Brain microvascular endothelial cell (primary cell): ENCODE measurements around the gene WWOX.

Experiments used
- DNase-seq: peaks from one replicate; pipeline ENCODE4 v3.0.0-alpha.2; 2020
- H3K27ac ChIP-seq: fragments of 250-450 bp; sonication (Bioruptor Pico); 2 replicates; pipeline ENCODE4 v1.5.1; 2020; ENCODE audit warnings: mild to moderate bottlenecking, moderate library complexity
- H3K27me3 ChIP-seq: fragments of 250-450 bp; sonication (Bioruptor Pico); replicated peaks from 2 replicates; pipeline ENCODE4 v1.5.1; 2020; ENCODE audit warnings: mild to moderate bottlenecking
- H3K36me3 ChIP-seq: fragments of 250-450 bp; sonication (Bioruptor Pico); replicated peaks from 2 replicates; pipeline ENCODE4 v1.5.1; 2020; ENCODE audit warnings: mild to moderate bottlenecking
- H3K4me3 ChIP-seq: 2 replicates; pipeline ENCODE4 v1.5.1; 2011; ENCODE audit warnings: low read depth, mild to moderate bottlenecking, control low read depth, low read length, moderate library complexity
- in situ Hi-C: cut with HindIII; loops from 2 replicates; pipeline ENCODE4 v1.10.0; 2017; ENCODE audit warnings: low sequenced_read_pairs, low pct_ligation_motif_present
- TF ChIP-seq, protein P1 (sequence below): IDR thresholded peaks from 2 replicates; pipeline ENCODE4 v1.5.1; 2011; ENCODE audit warnings: low read depth, mild to moderate bottlenecking, moderate library complexity, low read length, control low read depth, inconsistent platforms; ENCODE audit errors: missing control alignments

The WWOX gene

DNA sequence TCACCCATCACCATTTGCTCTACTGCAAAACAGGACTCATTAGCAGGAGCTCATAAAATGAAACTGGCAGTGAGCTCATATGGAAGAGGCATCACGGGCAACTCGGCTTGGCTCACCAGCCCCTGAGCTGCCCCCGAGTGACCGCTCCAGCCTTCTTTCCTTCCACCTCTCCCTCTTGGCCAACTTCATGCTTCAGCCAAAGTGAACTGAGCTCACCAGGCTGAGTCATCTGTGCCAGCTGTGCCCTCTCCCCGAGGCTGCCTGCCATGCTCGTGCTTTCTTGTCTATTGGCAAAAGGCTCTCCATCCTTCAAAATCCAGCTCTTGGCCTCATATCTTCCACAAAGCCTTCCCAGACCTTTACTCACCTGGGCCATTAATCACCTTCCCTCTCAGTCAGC, 391.4 kb downstream of the WWOX start:
- Histone ChIP-seq H3K4me3 (no peak overlapping the region), H3K27me3 (no peaks in the 10 kb centered on the region), H3K36me3 (no peaks in the 10 kb centered on the region), H3K27ac (no peak overlapping the region)
- no peak for DNase-seq
- TF ChIP-seq, protein P1, sequence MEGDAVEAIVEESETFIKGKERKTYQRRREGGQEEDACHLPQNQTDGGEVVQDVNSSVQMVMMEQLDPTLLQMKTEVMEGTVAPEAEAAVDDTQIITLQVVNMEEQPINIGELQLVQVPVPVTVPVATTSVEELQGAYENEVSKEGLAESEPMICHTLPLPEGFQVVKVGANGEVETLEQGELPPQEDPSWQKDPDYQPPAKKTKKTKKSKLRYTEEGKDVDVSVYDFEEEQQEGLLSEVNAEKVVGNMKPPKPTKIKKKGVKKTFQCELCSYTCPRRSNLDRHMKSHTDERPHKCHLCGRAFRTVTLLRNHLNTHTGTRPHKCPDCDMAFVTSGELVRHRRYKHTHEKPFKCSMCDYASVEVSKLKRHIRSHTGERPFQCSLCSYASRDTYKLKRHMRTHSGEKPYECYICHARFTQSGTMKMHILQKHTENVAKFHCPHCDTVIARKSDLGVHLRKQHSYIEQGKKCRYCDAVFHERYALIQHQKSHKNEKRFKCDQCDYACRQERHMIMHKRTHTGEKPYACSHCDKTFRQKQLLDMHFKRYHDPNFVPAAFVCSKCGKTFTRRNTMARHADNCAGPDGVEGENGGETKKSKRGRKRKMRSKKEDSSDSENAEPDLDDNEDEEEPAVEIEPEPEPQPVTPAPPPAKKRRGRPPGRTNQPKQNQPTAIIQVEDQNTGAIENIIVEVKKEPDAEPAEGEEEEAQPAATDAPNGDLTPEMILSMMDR, result no peak
- in situ Hi-C loops, result no loop called here

DNA sequence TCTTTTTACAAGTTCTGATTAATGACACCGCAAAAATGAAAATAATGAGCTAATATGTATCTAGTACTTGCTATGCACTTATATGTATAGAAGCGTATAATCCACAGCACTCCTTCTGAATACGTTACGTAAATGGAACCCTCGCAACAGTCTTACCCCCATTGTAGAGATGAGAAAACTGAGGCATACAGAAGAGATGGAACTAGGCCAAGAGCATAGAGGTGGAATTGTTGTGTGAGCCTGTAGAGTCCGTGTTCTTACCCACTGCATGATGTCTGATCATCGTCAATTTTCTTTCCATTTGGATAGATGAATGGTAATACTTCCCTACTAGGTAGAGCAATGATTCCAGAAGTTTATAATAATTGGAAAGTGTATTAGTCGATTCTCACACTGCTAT, 394.1 kb downstream of the WWOX start:
- no peaks in the 10 kb centered on the region for H3K36me3 ChIP-seq
- no peak for DNase-seq
- H3K27me3 ChIP-seq, result no peaks in the 10 kb centered on the region
- in situ Hi-C loops, result no loop called here
- H3K27ac ChIP-seq, result no peak overlapping the region
- no peak overlapping the region for H3K4me3 ChIP-seq
- TF ChIP-seq, protein P1, result no peak

DNA sequence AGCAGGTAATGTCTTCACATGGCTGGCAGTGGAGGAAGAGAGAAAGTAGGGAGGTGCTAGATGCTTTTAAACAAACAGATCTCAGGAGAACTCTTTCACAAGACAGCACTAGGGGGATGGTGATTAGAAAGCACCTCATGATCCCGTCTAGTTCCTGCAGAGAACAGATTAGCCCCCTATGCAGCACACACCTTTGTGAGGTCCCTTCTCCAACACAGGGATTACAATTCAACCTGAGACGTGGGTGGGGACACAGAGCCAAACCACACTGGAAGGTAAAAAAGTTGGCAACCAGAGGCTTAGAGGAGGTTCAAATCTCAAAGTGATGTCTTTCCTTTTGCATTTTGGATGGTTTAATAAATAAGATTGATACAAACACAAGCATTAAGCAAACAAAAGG, 394.7 kb downstream of the WWOX start:
- Histone ChIP-seq H3K4me3 (no peak overlapping the region), H3K27me3 (no peaks in the 10 kb centered on the region), H3K27ac (no peak overlapping the region), H3K36me3 (no peaks in the 10 kb centered on the region)
- in situ Hi-C loops, result no loop called here
- TF ChIP-seq, protein P1, result no peak
- no peak for DNase-seq

DNA sequence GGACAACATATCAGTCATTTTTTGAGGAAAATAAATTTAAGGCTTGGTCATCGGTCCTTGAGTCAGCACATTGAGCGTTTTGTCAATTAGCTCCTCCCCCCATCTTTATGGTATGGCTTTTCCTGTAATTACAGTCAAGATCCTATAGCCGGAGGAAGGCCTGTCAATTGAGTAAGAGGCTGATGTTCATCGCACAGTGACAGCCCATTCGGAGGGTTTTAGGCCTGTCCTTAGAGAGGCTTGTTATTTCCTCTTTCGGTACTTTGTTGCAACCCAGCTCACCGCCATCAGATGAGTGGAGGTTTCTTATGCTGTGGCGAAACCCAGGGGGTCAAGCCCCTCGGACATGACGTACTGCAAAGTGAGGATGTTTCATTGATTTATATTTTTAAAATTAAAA, 395.2 kb downstream of the WWOX start:
- Histone ChIP-seq H3K4me3 (no peak overlapping the region), H3K27ac (no peak overlapping the region), H3K27me3 (no peaks in the 10 kb centered on the region), H3K36me3 (no peaks in the 10 kb centered on the region)
- TF ChIP-seq, protein P1, result no peak
- DNase-seq, result no peak
- in situ Hi-C loops, result no loop called here

DNA sequence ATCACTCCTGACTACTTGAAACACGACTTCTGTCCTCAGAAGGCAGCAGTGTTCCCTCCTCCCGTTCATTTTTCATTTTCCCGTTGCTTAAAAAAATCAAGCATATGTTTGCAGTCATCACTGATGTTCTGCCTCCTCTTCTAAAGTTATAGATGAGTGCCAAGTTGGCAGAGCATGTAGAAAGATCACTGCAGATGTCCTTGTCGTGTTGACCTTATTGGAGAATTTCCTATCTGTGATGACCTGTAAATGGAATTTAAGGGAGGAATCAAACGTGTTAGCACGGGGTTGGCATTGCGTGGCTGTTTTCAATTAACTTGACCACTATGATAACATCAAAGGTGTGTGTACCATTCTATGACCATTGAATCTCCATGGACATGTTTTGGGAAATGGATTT, 396.7 kb downstream of the WWOX start:
- in situ Hi-C loops, result no loop called here

DNA sequence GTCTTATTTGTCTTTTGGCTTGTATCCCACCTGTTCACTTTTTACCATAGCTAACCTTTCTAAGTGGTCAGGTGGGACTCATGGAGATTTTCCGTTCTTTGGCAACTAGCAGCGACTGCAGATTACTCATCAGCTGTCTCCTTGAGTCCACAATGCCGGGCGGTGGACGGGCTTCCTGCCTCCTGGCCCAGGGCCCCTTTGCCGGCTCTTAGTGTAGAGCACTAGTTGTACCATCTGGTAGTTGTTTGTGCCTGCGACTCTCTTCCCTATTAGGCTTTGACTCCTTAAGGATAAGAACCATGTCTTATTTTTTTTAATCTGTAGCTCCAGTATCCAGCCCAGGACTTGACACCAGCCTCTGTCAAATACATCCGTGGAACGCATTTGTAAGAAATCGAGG, 399.9 kb downstream of the WWOX start:
- no peaks in the 10 kb centered on the region for H3K27me3 ChIP-seq
- no peaks in the 10 kb centered on the region for H3K36me3 ChIP-seq
- H3K4me3 ChIP-seq, result no peak overlapping the region
- in situ Hi-C loops, result no loop called here
- DNase-seq, result no peak
- TF ChIP-seq, protein P1, result no peak
- no peak overlapping the region for H3K27ac ChIP-seq

More for the DNA sequence above, 396.7 kb downstream of the WWOX start:
- TF ChIP-seq, protein P1, result no peak
- no peak for DNase-seq
- Histone ChIP-seq H3K27me3 (no peaks in the 10 kb centered on the region), H3K36me3 (no peaks in the 10 kb centered on the region), H3K27ac (no peak overlapping the region), H3K4me3 (no peak overlapping the region)
